22Rv1 (cell line): ENCODE data around the gene METTL13.

Experiments used
- ZFX ChIP-seq: fragments of 450-650 bp; IDR thresholded peaks from 2 replicates; pipeline ENCODE4 v1.6.1; 2017; ENCODE audit warnings: antibody characterized with exemption, borderline replicate concordance
- TF ChIP-seq, protein P1 (sequence below): fragments of 450-650 bp; IDR thresholded peaks from 2 replicates; pipeline ENCODE4 v1.5.1; 2017; ENCODE audit warnings: mild to moderate bottlenecking

GRCh38 chr1:171788696-171789095 lies 7.2 kb downstream of the METTL13 start:
- TF ChIP-seq, protein P1, sequence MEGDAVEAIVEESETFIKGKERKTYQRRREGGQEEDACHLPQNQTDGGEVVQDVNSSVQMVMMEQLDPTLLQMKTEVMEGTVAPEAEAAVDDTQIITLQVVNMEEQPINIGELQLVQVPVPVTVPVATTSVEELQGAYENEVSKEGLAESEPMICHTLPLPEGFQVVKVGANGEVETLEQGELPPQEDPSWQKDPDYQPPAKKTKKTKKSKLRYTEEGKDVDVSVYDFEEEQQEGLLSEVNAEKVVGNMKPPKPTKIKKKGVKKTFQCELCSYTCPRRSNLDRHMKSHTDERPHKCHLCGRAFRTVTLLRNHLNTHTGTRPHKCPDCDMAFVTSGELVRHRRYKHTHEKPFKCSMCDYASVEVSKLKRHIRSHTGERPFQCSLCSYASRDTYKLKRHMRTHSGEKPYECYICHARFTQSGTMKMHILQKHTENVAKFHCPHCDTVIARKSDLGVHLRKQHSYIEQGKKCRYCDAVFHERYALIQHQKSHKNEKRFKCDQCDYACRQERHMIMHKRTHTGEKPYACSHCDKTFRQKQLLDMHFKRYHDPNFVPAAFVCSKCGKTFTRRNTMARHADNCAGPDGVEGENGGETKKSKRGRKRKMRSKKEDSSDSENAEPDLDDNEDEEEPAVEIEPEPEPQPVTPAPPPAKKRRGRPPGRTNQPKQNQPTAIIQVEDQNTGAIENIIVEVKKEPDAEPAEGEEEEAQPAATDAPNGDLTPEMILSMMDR, result no peak
- TF ChIP-seq ZFX, result no peak
